ENCODE results near the gene TFCP2.
A peak's percentile ranks its signal among the peaks of the same experiment; 100 is the strongest.

Gene TFCP2

GRCh38 chr12:51195841-51196240 lies 22.9 kb upstream of the TFCP2 start:
- no peak for DNase-seq

GRCh38 chr12:51192284-51192671 lies 19.3 kb upstream of the TFCP2 start:
- DNase-seq, result no peak

DNA sequence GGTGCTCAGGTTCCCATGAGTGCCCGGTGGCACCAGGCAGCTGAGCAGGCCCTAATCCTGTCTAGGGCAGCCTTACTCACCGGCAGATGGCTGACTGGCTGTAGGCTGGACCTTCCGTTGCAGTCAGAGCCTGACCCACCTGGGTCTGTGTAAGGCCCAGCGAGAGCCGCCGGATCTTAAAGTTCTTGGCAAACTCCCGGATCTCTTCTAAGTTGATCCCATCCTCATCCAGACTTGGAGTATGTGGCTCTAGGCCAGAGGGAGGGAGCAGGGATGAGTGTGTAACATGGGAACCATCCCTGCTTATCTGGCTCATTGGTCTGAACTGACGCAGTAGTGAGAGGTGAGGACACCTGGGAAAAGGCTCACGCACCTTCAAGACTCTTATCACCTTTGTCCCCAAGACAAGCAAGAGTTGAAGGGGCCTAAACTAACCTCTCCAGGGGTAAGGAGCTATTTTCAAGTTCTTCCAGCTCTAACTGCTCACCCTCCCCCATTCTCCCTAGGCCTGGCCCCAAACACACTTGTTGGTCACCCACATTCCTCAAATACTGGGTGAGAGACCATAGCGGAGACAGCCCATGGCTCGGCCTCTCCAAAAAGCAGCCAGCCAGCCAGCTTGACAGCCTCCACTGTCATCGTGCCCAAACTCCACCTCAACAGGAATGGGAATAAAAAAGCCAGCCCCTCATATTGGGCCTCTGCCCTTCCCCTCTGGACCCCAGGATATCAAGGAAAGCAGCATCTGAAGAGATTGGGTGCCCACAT lies 18.8 kb upstream of the TFCP2 start:
- no peak for DNase-seq

GRCh38 chr12:51190820-51191219 lies 17.9 kb upstream of the TFCP2 start:
- no peak for DNase-seq

DNA sequence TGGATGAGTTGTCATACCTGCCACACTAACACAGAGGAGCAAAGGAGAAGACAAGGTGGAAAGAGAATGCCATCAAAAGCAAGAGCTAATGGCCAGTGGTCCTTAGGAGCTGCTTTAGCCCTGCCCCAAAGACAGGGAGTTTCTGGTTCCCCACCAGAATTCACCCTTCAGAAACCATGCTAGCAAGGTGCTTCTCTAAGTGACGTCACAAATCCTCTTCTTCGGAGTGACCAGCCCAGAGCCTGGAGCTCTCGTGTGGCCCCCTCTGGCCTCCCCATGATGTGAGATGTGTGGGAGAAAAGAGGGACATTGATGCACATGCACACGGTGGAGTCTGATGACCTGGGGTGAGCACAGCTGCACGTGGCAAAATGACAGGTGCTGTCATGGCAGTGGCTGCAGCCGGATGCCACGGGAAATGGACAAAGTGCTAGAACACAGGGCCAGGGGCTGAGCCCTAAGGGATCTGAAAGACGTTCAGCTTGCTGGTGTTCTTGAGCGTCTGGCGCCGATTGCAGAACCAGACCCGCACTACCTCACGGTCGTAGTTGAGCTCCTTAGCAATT lies 16.9 kb upstream of the TFCP2 start:
- DNase-seq, result no peak

- DNase-seq, result no peak
Measured at GRCh38 chr12:51188359-51189051, 15.6 kb upstream of the TFCP2 start.

- DNase-seq, result no peak
Measured at GRCh38 chr12:51187370-51187987, 14.5 kb upstream of the TFCP2 start.

DNA sequence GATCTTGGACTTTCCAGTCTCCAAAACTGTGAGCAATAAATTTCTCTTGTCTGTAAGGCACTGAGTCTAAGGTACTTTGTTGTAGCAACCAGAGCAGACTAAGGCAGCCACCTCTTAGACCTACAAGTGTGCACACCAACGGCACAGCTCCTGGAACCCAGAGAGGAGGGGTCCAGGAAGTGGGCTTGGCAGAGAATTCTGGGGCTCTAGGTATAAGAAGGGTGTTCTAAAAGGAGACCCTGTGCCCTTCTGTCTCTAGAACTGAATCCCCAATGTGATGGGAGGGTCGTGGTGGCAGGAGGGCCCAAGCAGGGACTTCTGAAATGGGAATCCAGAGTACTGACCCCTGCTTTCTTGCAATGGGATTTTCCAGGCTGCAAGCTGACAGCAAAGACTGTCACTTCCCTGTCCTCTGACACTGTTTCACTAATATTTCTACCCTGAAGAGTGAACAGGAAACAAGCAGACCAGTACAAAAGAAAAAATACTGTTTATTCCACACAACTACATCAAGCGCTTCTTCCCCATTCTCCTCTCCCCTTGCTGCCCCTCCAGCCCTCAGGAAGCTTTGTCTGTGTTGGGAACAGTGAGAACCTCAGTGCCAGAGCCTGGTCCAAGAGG lies 13.6 kb upstream of the TFCP2 start:
- no peak for DNase-seq

DNA sequence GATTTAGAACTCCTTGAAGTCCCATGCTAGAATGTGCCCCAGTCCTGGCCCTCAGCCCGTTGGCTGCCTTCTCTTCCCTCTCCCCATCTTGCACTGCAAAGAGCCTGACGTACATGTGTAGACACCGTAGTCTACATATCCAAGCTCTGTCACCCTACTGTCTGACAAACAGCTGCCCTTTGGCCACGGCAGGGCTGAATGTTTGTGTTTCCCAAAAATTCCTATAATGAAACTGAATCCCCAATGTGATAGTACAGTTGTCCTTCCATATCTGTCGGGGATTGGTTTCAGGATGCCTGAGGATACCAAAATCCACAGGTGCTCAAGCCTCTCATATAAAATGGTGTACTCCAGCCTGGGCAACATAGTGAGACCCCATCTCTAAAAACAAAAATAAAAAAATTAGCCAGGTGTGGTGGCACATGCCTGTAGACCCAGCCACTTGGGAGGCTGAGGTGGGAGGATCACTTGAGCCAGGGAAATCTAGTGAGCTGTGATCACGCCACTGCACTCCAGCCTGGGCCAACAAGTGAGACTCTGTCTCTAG lies 12.3 kb upstream of the TFCP2 start:
- DNase-seq, result no peak

DNA sequence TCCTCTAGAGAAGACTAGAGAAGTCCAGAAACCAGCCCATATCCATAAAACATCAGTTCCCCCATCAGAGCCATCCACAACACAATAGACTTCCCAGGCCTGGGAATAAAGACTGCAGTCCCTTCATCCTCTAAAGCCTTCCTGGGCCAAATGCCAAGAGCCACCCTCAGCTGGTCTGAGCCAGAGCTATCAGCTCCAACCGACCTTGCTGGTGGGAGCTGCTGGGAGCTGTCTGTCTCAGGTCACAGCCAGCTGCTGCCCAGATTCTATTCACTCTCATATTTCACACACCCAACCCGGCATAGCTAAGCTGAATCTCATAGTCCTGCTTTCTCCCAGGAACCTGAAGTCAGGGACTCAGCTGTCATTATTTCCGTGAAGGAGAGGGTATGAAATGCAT lies 10.9 kb upstream of the TFCP2 start:
- DNase-seq, result peak; percentile 35

DNA sequence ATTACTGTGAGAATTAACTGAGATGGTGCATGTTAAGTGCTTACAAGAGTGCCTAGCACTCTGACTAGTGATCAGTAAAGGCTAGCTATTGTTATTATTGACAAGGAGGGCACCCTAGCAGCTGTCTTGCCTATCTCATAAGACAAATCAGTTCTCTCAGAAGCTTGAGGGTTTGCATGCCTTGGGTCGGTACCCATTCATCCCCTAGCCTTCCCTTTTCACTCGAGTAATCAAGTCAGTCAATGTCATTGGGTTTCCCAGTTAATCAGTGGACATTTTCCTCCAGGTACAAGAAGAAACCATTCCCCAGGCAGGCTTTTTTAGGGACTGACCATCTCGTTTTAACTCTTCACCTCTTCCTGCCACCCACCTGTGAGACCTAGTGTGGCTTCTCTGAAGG lies 10.4 kb upstream of the TFCP2 start:
- DNase-seq, result no peak

GRCh38 chr12:51181558-51181957 lies 8.6 kb upstream of the TFCP2 start:
- no peak for DNase-seq

GRCh38 chr12:51177897-51178296 lies 5.0 kb upstream of the TFCP2 start:
- DNase-seq, result no peak

DNA sequence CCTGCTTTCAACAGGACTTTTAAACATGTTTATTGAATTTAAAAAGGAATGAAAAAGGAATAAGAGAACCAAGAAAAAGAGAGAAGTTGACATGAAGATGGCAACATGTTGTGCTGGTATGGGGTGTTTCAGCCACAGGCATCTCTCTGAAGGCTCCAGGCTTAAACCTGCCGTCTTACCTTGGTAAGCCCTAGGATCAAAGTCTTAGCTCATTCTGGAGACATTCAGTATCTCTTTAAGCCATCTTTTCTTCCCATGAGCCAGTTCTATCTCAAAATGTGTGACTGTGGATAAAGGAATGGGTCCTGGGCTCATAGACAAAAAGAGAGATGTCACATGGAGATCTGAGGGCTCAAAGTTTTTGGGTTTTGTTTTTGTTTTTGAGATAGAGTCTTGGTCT lies 1.6 kb upstream of the TFCP2 start:
- no peak for DNase-seq

GRCh38 chr12:51171884-51172514 lies 936 bp downstream of the TFCP2 start:
- peak; percentile 35 for DNase-seq

- DNase-seq, result no peak
Measured at GRCh38 chr12:51163795-51164194, 9.1 kb downstream of the TFCP2 start.

GRCh38 chr12:51162217-51162616 lies 10.7 kb downstream of the TFCP2 start:
- no peak for DNase-seq

DNA sequence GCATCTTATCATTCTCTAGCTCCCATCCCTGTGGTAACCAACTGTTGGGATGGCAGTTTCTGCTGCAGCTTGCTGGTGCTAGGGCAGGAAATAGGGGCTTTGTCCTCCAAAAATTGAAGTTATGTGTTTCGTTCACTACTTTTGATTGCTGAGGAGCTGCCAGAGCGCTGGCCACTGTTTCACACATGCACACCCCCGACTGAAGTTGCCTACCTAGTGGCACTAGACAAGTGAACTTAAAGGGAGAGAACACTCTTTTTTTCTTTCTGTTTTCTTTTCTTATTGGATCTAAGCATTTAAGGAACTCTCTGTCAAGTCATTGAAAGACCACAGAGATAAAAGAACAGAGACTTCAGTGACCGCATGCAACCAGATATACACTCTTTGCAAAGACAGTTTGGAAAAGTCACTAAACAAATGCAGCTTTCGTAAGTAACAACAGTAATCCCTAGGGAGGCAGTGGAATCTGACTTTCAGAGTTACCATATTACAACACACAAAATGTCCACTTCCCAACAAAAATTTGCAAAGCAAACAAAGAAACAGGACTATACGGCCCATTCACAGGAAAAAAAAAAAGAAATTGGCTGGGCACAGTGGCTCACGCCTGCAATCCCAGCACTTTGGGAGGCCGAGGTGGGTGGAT lies 12.0 kb downstream of the TFCP2 start:
- no peak for DNase-seq

GRCh38 chr12:51156245-51156765 lies 16.6 kb downstream of the TFCP2 start:
- no peak for DNase-seq

DNA sequence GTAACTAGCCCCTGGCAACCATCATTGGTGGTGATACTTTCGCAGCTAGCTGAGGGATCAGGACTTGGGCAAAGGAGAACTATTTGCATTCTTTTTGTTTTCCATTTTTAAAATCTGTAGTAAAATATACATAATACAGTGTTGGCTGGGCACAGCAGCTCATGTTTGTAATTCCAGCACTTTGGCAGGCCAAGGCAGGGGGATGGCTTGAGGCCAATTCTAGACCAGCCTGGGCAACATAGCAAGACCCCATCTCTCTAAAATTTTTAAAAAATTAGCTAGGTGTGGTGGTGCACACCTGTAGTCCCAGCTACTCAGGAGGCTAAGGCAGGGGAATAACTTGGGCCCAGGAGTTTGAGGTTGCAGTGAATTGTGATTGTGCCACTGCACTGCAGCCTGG lies 20.0 kb downstream of the TFCP2 start:
- DNase-seq, result no peak

DNA sequence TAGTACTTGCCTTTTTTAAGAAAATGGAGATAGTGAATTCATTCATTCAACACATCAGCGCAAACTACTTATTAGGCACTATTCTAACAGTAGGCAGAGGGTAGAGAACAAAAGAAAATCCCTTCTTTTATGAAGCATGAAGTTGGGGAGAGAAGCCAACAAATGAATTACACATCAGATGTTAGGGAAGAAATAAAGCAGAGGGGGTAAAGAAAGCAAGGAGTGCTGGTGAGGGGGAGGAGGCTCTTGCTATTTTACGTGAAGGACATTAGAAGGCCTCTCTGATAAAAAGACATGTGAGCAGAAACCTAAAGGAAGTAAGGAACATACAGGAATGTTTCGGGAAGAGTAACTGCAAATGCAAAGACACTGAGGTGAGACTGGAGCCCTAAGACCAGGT lies 22.2 kb downstream of the TFCP2 start:
- peak; percentile 16 for DNase-seq

DNA sequence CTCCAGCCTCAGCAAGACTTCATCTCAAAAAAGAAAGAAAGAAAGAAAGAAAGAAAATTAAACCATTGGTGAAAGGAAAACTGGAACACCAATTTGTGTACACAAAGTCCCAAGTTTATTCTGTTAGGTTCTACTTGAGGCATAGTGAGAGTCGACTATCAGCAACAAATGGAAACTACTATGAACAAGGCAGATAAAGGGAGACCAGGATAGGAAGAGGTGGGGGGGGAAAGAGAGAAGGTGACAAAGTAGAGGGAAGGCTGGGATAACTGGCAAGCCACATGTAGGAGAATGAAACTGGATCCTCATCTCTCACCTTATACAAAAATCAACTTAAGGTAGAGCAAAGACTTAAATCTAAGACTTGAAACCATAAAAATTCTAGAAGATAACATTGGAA lies 25.6 kb downstream of the TFCP2 start:
- no peak for DNase-seq

All from kidney glomerular epithelial cell (primary cell).